GM12892 (cell line): Measurements from ENCODE around the gene GALNTL6.

Source experiments
- POLR2A ChIP-seq: IDR thresholded peaks from 2 replicates; pipeline ENCODE4 v1.6.1; 2011; ENCODE audit warnings: low read depth, low read length, control low read depth
- POLR2AphosphoS5 ChIP-seq: IDR thresholded peaks from 2 replicates; pipeline ENCODE4 v1.6.1; 2011; ENCODE audit warnings: low read depth, low read length, control low read depth

GRCh38 chr4:172951679-172952451, 1138.7 kb downstream of the GALNTL6 start:
- TF ChIP-seq POLR2A = no peak
- no peak for TF ChIP-seq POLR2AphosphoS5
